ENCODE data around the gene POFUT1.

GRCh38 chr20:32186506-32186905, 21.2 kb upstream of the POFUT1 start:
- no peak for TF ChIP-seq REST (IDR thresholded peaks at IDR 0.05; ENCODE audit: unreplicated experiment)
- TF ChIP-seq POLR2AphosphoS5 (IDR thresholded peaks at IDR 0.05; ENCODE audit: low read depth): no peak
- no peak for TF ChIP-seq CTCF (conservative IDR thresholded peaks at IDR 0.05; ENCODE audit: low read depth in 2 of 2)
- no peak for TF ChIP-seq EZH2 (IDR thresholded peaks at IDR 0.05; ENCODE audit: low read depth, unreplicated experiment)

Measured in GM23338 (cell line).